WERI-Rb-1 (cell line): Measurements from ENCODE around the gene LBHD1.
"Not testable (repeated sequence)": the region's sequence is repeated elsewhere in the genome, so short reads cannot be mapped to it uniquely, and the experiment has no call there.

ENCODE experiments used
- DNase-seq: peaks from one replicate; pipeline ENCODE4 v3.0.0-alpha.2; 2020
- H3K27ac ChIP-seq: fragments of 250-450 bp; sonication (Bioruptor Pico); 2 replicates; pipeline ENCODE4 v1.5.1; 2020; ENCODE audit warnings: mild to moderate bottlenecking, moderate library complexity
- H3K27me3 ChIP-seq: fragments of 250-450 bp; sonication (Bioruptor Pico); 2 replicates; pipeline ENCODE4 v1.5.1; 2021; ENCODE audit warnings: mild to moderate bottlenecking, low read depth, moderate library complexity; ENCODE audit not compliant: insufficient read depth, severe bottlenecking
- H3K36me3 ChIP-seq: fragments of 250-450 bp; sonication (Bioruptor Pico); 2 replicates; pipeline ENCODE4 v1.5.1; 2020; ENCODE audit warnings: mild to moderate bottlenecking, moderate library complexity
- H3K4me3 ChIP-seq: 2 replicates; pipeline ENCODE4 v1.5.1; 2011; ENCODE audit warnings: low read depth, mild to moderate bottlenecking, control low read depth, low read length
- H3K9me3 ChIP-seq: fragments of 250-450 bp; sonication (Bioruptor Pico); 2 replicates; pipeline ENCODE4 v1.5.1; 2021; ENCODE audit warnings: mild to moderate bottlenecking, moderate library complexity; ENCODE audit not compliant: severe bottlenecking
- TF ChIP-seq, protein P1 (sequence below): IDR thresholded peaks from 2 replicates; pipeline ENCODE4 v1.5.1; 2011; ENCODE audit warnings: low read depth, mild to moderate bottlenecking, control low read depth, inconsistent platforms, low read length

Gene LBHD1

DNA sequence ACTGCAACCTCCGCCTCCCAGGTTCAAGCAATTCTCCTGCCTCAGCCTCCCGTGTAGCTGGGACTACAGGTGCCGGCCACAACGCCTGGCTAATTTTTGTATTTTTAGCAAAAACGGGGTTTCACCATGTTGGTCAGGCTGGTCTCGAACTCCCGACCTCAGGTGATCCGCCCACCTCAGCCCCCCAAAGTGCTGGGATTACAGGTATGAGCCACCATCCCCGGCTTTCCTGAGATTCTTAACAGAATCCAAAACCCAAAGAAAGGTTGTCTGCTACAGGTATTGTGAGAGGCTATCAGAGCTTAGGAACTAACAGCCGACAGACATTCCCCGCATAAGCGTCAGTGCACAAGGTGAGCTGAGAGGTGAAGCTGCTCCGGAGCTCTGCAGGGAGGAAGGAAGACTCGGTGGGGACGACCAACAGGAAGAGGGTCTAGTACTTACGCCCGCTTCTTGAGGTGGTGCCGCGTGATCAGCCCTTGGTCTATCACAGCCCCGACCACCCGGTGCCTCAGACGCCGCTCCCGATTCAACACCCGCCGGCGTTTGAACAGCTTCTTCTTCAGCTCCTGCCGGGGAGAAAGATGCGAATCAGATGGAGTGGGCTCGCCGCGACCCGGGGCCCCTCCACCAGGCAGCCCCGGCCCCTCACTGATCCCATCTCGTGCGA is 7.5 kb downstream of the LBHD1 start:
- H3K9me3 ChIP-seq = no peaks in the 10 kb centered on the region
- H3K36me3 ChIP-seq = peaks cover 56% of the 10 kb centered on the region
- peak; percentile 56 for DNase-seq
- H3K27ac ChIP-seq = peak overlapping the region; percentile 87
- no peaks in the 10 kb centered on the region for H3K27me3 ChIP-seq
- TF ChIP-seq, protein P1, sequence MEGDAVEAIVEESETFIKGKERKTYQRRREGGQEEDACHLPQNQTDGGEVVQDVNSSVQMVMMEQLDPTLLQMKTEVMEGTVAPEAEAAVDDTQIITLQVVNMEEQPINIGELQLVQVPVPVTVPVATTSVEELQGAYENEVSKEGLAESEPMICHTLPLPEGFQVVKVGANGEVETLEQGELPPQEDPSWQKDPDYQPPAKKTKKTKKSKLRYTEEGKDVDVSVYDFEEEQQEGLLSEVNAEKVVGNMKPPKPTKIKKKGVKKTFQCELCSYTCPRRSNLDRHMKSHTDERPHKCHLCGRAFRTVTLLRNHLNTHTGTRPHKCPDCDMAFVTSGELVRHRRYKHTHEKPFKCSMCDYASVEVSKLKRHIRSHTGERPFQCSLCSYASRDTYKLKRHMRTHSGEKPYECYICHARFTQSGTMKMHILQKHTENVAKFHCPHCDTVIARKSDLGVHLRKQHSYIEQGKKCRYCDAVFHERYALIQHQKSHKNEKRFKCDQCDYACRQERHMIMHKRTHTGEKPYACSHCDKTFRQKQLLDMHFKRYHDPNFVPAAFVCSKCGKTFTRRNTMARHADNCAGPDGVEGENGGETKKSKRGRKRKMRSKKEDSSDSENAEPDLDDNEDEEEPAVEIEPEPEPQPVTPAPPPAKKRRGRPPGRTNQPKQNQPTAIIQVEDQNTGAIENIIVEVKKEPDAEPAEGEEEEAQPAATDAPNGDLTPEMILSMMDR = no peak
- H3K4me3 ChIP-seq = peak overlapping the region; percentile 96

DNA sequence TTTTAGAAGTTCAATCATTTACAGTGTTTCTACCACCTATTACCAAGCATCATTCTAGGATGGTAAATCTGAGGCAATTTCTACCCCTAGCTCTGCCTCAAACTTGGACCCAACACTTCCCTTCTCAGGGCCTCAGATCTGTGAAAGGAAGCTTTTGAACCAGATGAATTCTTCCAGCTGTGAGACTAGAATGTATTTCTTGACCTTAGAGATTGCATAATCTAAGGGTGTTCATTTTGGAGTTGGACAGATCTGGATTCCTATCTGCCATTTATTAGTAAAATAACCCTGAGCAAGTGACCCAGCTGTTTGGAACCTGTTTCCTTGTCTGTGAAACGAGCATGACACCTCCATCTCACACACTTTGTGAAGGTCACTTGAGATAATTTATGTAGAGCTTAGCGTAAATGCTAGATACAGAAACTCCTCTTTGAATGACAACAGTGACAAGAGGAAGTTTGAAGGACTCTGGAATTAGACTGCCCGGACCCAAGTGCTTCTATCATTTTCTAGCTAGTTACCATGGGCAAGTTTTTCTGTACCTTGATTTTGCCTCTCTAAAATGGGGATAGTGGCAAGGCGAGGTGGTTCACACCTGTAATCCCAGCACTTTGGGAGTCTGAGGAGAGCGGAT is 15.2 kb downstream of the LBHD1 start:
- TF ChIP-seq, protein P1 = no peak
- no peak overlapping the region for H3K4me3 ChIP-seq
- no peak for DNase-seq
- peaks cover 13% of the 10 kb centered on the region for H3K36me3 ChIP-seq
- H3K27me3 ChIP-seq = no peaks in the 10 kb centered on the region
- no peaks in the 10 kb centered on the region for H3K9me3 ChIP-seq
- H3K27ac ChIP-seq = no peak overlapping the region; the same call in 1 of the 2 replicates

- no peaks in the 10 kb centered on the region for H3K9me3 ChIP-seq
- peaks cover 6% of the 10 kb centered on the region for H3K36me3 ChIP-seq
- H3K4me3 ChIP-seq = no peak overlapping the region
- peak overlapping the region; percentile 5; the same call in 1 of the 2 replicates for H3K27ac ChIP-seq
- TF ChIP-seq, protein P1 = no peak
- DNase-seq = no peak
- no peaks in the 10 kb centered on the region for H3K27me3 ChIP-seq
These were observed 17.8 kb downstream of the LBHD1 start for GRCh38 chr11:62654297-62654696.

DNA sequence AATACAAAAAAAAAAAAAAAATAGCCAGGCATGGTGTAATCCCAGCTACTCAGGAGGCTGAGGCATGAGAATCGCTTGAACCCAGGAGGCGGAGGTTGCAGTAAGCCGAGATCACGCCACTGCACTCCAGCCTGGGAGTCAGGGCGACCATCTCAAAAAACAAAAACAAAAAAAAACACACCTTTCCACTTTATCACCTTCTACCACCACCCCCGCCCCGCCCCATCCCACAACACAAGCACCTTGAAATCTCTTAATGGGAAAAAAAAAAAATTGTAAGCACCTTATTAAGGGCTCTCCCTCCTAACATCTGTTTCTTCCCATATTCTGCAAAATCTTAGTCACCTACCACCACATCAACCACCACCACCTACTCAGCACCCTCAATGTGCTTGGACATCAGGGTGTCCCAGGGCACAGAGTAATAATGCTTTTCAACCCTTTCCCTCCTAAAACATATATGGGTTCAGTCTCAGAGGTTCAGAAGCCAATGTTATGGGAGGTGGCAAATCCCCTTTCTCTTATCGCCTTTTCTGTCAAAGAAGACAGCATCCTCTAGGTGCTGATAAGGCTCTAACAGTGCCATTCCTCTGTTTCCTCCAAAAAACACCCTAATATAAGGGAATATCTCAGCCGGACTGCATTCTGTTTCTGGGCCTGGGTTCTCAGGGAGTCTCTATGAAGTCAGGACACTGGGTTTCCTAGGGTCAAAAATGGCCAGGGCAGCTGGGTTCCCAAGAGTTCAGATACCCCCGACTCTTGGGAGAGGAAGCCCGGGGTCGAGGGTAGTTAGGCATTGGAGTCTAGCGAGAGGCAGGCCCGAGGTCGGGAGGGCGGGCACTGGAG is 19.7 kb downstream of the LBHD1 start:
- H3K27ac ChIP-seq = peak overlapping the region; percentile 93

DNA sequence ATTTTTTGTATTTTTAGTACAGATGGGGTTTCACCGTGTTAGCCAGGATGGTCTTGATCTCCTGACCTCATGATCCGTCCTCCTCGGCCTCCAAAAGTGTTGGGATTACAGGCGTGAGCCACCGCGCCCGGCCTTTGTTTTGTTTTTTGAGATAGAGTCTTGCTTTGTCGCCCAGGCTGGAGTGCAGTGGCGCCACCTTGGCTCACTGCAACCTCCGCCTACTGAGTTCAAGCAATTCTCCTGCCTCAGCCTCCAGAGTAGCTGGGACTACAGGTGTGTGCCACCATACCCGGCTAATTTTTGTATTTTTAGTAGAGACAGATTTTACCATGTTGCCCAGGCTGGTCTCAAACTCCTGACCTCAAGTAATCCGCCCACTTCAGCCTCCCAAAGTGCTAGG is 21.8 kb downstream of the LBHD1 start:
- H3K9me3 ChIP-seq, H3K27ac ChIP-seq, DNase-seq, H3K27me3 ChIP-seq, H3K4me3 ChIP-seq: not testable (repeated sequence)
- peaks cover 29% of the 10 kb centered on the region for H3K36me3 ChIP-seq

More for the DNA sequence above, 19.7 kb downstream of the LBHD1 start:
- H3K27me3 ChIP-seq = no peaks in the 10 kb centered on the region
- TF ChIP-seq, protein P1 = no peak
- peaks cover 24% of the 10 kb centered on the region for H3K36me3 ChIP-seq
- no peak for DNase-seq
- H3K4me3 ChIP-seq = peak overlapping the region; percentile 86
- no peaks in the 10 kb centered on the region for H3K9me3 ChIP-seq

- no peak overlapping the region for H3K27ac ChIP-seq
- no peaks in the 10 kb centered on the region for H3K27me3 ChIP-seq
- H3K9me3 ChIP-seq = no peaks in the 10 kb centered on the region
- H3K4me3 ChIP-seq = no peak overlapping the region
- DNase-seq = no peak
- H3K36me3 ChIP-seq = peaks cover 35% of the 10 kb centered on the region
- TF ChIP-seq, protein P1 = no peak
These were observed 22.6 kb downstream of the LBHD1 start for GRCh38 chr11:62649486-62649885.
